Measurements from ENCODE around the gene GPS1. TPM values are rescaled to one million over a fixed set of nuclear protein-coding genes. Genes with fewer than 3 reads are reported as not detected.
A peak's percentile ranks its signal among the peaks of the same experiment; 100 is the strongest.

The GPS1 gene
- total and polyA plus RNA-seq, 4 donors = 53.9 to 66.3 (median 58.8) TPM

DNA sequence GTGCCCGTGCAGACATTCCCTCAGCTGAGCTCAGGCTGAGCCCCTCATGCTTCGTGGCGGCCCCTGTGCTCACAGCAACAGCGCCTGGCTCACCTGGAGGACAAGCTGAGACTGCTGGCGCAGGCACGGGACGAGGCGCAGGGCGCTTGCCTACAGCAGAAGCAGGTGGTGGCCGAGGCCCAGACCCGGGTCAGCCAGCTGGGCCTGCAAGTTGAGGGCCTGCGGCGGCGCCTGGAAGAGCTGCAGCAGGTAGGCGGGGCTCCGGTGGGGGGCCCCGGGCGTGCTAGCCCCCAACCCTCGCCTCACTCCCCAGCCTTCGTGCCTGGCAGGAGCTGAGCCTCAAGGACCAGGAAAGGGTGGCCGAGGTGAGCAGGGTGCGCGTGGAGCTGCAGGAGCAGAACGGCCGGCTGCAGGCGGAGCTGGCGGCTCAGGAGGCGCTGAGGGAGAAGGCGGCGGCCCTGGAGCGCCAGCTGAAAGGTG, 21.7 kb upstream of the GPS1 start (continued):
- TF ChIP-seq, protein P1, sequence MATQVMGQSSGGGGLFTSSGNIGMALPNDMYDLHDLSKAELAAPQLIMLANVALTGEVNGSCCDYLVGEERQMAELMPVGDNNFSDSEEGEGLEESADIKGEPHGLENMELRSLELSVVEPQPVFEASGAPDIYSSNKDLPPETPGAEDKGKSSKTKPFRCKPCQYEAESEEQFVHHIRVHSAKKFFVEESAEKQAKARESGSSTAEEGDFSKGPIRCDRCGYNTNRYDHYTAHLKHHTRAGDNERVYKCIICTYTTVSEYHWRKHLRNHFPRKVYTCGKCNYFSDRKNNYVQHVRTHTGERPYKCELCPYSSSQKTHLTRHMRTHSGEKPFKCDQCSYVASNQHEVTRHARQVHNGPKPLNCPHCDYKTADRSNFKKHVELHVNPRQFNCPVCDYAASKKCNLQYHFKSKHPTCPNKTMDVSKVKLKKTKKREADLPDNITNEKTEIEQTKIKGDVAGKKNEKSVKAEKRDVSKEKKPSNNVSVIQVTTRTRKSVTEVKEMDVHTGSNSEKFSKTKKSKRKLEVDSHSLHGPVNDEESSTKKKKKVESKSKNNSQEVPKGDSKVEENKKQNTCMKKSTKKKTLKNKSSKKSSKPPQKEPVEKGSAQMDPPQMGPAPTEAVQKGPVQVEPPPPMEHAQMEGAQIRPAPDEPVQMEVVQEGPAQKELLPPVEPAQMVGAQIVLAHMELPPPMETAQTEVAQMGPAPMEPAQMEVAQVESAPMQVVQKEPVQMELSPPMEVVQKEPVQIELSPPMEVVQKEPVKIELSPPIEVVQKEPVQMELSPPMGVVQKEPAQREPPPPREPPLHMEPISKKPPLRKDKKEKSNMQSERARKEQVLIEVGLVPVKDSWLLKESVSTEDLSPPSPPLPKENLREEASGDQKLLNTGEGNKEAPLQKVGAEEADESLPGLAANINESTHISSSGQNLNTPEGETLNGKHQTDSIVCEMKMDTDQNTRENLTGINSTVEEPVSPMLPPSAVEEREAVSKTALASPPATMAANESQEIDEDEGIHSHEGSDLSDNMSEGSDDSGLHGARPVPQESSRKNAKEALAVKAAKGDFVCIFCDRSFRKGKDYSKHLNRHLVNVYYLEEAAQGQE (IDR thresholded peaks at IDR 0.05) = no peak
- TF ChIP-seq RXRA (IDR thresholded peaks at IDR 0.05) = no peak
- no peak for TF ChIP-seq YY1 (IDR thresholded peaks at IDR 0.05)
- TF ChIP-seq NR2F2 (IDR thresholded peaks at IDR 0.05) = no peak
- no peak for TF ChIP-seq GABPA (IDR thresholded peaks at IDR 0.05 in 1 of 2, conservative IDR thresholded peaks at IDR 0.05 in 1 of 2)
- TF ChIP-seq, protein P2, sequence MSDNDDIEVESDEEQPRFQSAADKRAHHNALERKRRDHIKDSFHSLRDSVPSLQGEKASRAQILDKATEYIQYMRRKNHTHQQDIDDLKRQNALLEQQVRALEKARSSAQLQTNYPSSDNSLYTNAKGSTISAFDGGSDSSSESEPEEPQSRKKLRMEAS (IDR thresholded peaks at IDR 0.05) = no peak
- TF ChIP-seq JUND (IDR thresholded peaks at IDR 0.05) = no peak
- TF ChIP-seq TAF1 (conservative IDR thresholded peaks at IDR 0.05) = no peak
- TF ChIP-seq FOXA2 (IDR thresholded peaks at IDR 0.05) = no peak

DNA sequence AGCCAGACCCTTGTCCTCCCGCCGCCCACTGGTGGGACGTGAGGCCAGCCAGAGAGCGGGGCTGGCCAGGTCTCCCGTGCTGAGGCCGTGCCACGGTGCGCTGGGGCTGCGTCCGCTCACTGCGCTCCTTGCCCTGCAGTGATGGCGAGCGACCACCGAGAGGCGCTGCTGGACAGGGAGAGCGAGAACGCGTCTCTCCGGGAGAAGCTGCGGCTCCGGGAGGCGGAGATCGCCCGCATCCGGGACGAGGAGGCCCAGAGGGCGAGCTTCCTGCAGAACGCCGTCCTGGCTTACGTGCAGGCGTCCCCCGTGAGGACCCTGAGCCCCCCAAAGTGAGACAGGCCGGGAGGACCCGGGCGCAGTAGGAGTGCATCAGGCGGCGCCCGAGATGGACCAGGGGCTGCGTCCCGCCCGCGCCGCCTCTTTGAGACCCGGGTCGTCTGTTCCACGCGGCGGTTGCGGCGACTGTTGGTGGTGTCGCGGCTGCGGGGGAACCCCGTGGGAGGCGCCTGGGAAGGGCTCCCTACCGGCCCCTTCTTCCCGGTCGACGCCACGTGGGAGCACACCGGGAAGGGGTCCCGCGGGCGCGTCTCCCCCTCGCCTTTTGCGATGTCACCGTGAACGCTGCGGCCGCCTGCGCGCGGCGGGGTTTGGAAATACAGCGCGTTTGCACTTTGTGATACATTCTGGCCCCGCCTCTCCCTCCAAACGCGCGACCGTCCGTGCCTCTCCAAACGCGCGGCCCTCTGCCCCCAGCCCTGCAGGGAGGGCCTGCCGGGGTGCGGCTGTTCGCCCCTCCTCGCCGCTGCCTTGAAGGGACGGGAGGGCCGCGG, 21.0 kb upstream of the GPS1 start:
- Histone ChIP-seq H3K9me3 (ENCODE audit: control insufficient read depth in 4 of 4, low read length in 3 of 4) (no peaks in the 10 kb centered on the region), H3K4me1 (ENCODE audit: control insufficient read depth in 4 of 4, insufficient read depth in 4 of 4, low read length in 3 of 4) (peaks cover 15 to 58% (median 37%) of the 10 kb centered on the region in 4 donors), H3K27ac (ENCODE audit: low read depth in 1 of 2, low read length in 2 of 2) (peak overlapping the region; percentile 74 to 76), H3K9ac (ENCODE audit: low read depth in 1 of 2, low read length in 2 of 2) (no peak overlapping the region), H3K4me3 (ENCODE audit: low read depth in 1 of 3, low read length in 3 of 3) (peak overlapping the region in 2 of 3 donors; percentile 27 to 63), H3K27me3 (ENCODE audit: control insufficient read depth in 4 of 4, insufficient read depth in 4 of 4, low read length in 3 of 4) (no peaks in the 10 kb centered on the region), H3K36me3 (ENCODE audit: control insufficient read depth in 4 of 4, insufficient read depth in 3 of 4, low read depth in 1 of 4, low read length in 3 of 4) (peaks cover 0 to 5% (median 1%) of the 10 kb centered on the region in 4 donors)
- peak; percentile 87 for DNase-seq (ENCODE audit: low spot score)
- TF ChIP-seq SP1 (IDR thresholded peaks at IDR 0.05) = peak; percentile 5
- peak; percentile 19 for TF ChIP-seq YY1 (IDR thresholded peaks at IDR 0.05)
- TF ChIP-seq, protein P3, sequence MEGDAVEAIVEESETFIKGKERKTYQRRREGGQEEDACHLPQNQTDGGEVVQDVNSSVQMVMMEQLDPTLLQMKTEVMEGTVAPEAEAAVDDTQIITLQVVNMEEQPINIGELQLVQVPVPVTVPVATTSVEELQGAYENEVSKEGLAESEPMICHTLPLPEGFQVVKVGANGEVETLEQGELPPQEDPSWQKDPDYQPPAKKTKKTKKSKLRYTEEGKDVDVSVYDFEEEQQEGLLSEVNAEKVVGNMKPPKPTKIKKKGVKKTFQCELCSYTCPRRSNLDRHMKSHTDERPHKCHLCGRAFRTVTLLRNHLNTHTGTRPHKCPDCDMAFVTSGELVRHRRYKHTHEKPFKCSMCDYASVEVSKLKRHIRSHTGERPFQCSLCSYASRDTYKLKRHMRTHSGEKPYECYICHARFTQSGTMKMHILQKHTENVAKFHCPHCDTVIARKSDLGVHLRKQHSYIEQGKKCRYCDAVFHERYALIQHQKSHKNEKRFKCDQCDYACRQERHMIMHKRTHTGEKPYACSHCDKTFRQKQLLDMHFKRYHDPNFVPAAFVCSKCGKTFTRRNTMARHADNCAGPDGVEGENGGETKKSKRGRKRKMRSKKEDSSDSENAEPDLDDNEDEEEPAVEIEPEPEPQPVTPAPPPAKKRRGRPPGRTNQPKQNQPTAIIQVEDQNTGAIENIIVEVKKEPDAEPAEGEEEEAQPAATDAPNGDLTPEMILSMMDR (IDR thresholded peaks at IDR 0.05; ENCODE audit: low read depth, low read length, missing input control) = peak; percentile 97
- peak in 1 of 2 donors; percentile 44 for TF ChIP-seq GABPA (IDR thresholded peaks at IDR 0.05 in 1 of 2, conservative IDR thresholded peaks at IDR 0.05 in 1 of 2)
- peak; percentile 91 to 97 for TF ChIP-seq RAD21 (IDR thresholded peaks at IDR 0.05)
- no peak for TF ChIP-seq HNF4A (conservative IDR thresholded peaks at IDR 0.05)
- TF ChIP-seq, protein P1 (IDR thresholded peaks at IDR 0.05) = no peak
- no peak for TF ChIP-seq RXRA (IDR thresholded peaks at IDR 0.05)
- WGBS = 1% methylated on average over 94 of the region's 94 CpGs

Data from liver (tissue), 9 donors.